ENCODE results near the gene SSNA1. TPM values are rescaled to one million over a fixed set of nuclear protein-coding genes. Genes with fewer than 3 reads are reported as not detected.
A peak's percentile ranks its signal among the peaks of the same experiment; 100 is the strongest.

SSNA1 gene
- total RNA-seq, 4 donors from 2014 or later: 93.5 to 104 (median 99.8) TPM

- peak; percentile 85 for TF ChIP-seq POLR2A (IDR thresholded peaks at IDR 0.05)
- TF ChIP-seq EP300 (IDR thresholded peaks at IDR 0.05; ENCODE audit: low read depth): no peak
- peak; percentile 88 to 97 (median 96) for TF ChIP-seq POLR2AphosphoS5 (IDR thresholded peaks at IDR 0.05)
- TF ChIP-seq CTCF (IDR thresholded peaks at IDR 0.05): no peak
- Histone ChIP-seq H3K4me1 (peaks cover 32 to 51% (median 42%) of the 10 kb centered on the region in 4 donors), H3K9me3 (no peaks in the 10 kb centered on the region), H3K36me3 (no peaks in the 10 kb centered on the region), H3K27me3 (no peaks in the 10 kb centered on the region), H3K4me3 (peak within 1 kb of the TSS; percentile 62 to 98 (median 95)), H3K27ac (peak within 1 kb of the TSS; percentile 84 to 93 (median 90))
- in situ Hi-C loops (cut with MboI; ENCODE audit: low pct_ligation_motif_present in 1 of 4, low pct_unique_long_range_greater_than_20kb in 1 of 4, low sequenced_read_pairs in 3 of 4): loop anchor here in 1 of 4 donors (25.0 kb wide), 1 partner anchor 93 kb away; the partner anchor contains the start of gene DPP7
- WGBS, 2 donors (ENCODE audit: low coverage in 1 of 2): 1% methylated on average over 65 of the region's 98 CpGs; no CpG with 5 or more reads in 1 of the 2 donors
- intact Hi-C loops (cut with DNase I; ENCODE audit: low total_unique reads): no loop called here
- DNase-seq: peak; percentile 94
Observed at GRCh38 chr9:137205126-137206069, 16.9 kb downstream of the SSNA1 start, which contains the start of the genes NDOR1 and TMEM203. Gene NDOR1, plus strand, starts transcription at chr9:137205700. Its CDS starts 78 bp downstream, at chr9:137205778. Gene TMEM203, minus strand, starts transcription at chr9:137205648. Its CDS starts 234 bp downstream, at chr9:137205414.

- Histone ChIP-seq H3K4me1 (peaks cover 26 to 45% (median 35%) of the 10 kb centered on the region in 4 donors), H3K27ac (no peak overlapping the region), H3K4me3 (peak overlapping the region in 1 of 4 donors; percentile 92), H3K27me3 (no peaks in the 10 kb centered on the region), H3K36me3 (no peaks in the 10 kb centered on the region), H3K9me3 (no peaks in the 10 kb centered on the region)
- no peak for TF ChIP-seq EP300 (IDR thresholded peaks at IDR 0.05; ENCODE audit: low read depth)
- no peak for TF ChIP-seq POLR2A (IDR thresholded peaks at IDR 0.05)
- TF ChIP-seq CTCF (IDR thresholded peaks at IDR 0.05): no peak
- TF ChIP-seq POLR2AphosphoS5 (IDR thresholded peaks at IDR 0.05): no peak
- no peak for DNase-seq
- intact Hi-C loops (cut with DNase I; ENCODE audit: low total_unique reads) (no loop called here), in situ Hi-C loops (cut with MboI; ENCODE audit: low pct_ligation_motif_present in 1 of 4, low pct_unique_long_range_greater_than_20kb in 1 of 4, low sequenced_read_pairs in 3 of 4) (loop anchor here in 1 of 4 donors (25.0 kb wide), 1 partner anchor 94 kb away; the partner anchor contains the start of gene DPP7)
- WGBS, 2 donors (ENCODE audit: low coverage in 1 of 2): 60 to 74% methylated on average over 4 to 7 of the region's 7 CpGs
Observed at GRCh38 chr9:137206602-137207001, 18.1 kb downstream of the SSNA1 start.

GRCh38 chr9:137211532-137211931, 23.1 kb downstream of the SSNA1 start:
- H3K27me3 ChIP-seq: no peaks in the 10 kb centered on the region
- intact Hi-C loops (cut with DNase I; ENCODE audit: low total_unique reads): no loop called here
- TF ChIP-seq CTCF (IDR thresholded peaks at IDR 0.05): no peak
- TF ChIP-seq POLR2A (IDR thresholded peaks at IDR 0.05): no peak
- TF ChIP-seq EP300 (IDR thresholded peaks at IDR 0.05; ENCODE audit: low read depth): no peak
- TF ChIP-seq POLR2AphosphoS5 (IDR thresholded peaks at IDR 0.05): no peak
- H3K4me3 ChIP-seq: no peak overlapping the region
- no peak for DNase-seq
- H3K36me3 ChIP-seq: no peaks in the 10 kb centered on the region
- 82% methylated on average over 13 of the region's 13 CpGs; no CpG with 5 or more reads in 1 of the 2 donors for WGBS, 2 donors (ENCODE audit: low coverage in 1 of 2)
- H3K9me3 ChIP-seq: no peaks in the 10 kb centered on the region
- H3K4me1 ChIP-seq: peaks cover 3 to 6% (median 4%) of the 10 kb centered on the region in 4 donors
- in situ Hi-C loops (cut with MboI; ENCODE audit: low pct_ligation_motif_present in 1 of 4, low pct_unique_long_range_greater_than_20kb in 1 of 4, low sequenced_read_pairs in 3 of 4): loop anchor here in 1 of 4 donors (25.0 kb wide), 1 partner anchor 99 kb away; the partner anchor contains the start of gene DPP7
- no peak overlapping the region for H3K27ac ChIP-seq

- intact Hi-C loops (cut with DNase I; ENCODE audit: low total_unique reads) (no loop called here), in situ Hi-C loops (cut with MboI; ENCODE audit: low pct_ligation_motif_present in 1 of 4, low pct_unique_long_range_greater_than_20kb in 1 of 4, low sequenced_read_pairs in 3 of 4) (loop anchor here in 1 of 4 donors (25.0 kb wide), 1 partner anchor 100 kb away; the partner anchor contains the start of gene DPP7)
- H3K4me3 ChIP-seq: no peak overlapping the region
- no peak overlapping the region for H3K27ac ChIP-seq
- H3K9me3 ChIP-seq: no peaks in the 10 kb centered on the region
- peaks cover 0 to 10% (median 8%) of the 10 kb centered on the region in 4 donors for H3K4me1 ChIP-seq
- H3K36me3 ChIP-seq: no peaks in the 10 kb centered on the region
- WGBS, 2 donors (ENCODE audit: low coverage in 1 of 2): 75% methylated on average over 21 of the region's 21 CpGs; no CpG with 5 or more reads in 1 of the 2 donors
- no peak for TF ChIP-seq POLR2AphosphoS5 (IDR thresholded peaks at IDR 0.05)
- TF ChIP-seq POLR2A (IDR thresholded peaks at IDR 0.05): no peak
- no peak for TF ChIP-seq CTCF (IDR thresholded peaks at IDR 0.05)
- no peak for TF ChIP-seq EP300 (IDR thresholded peaks at IDR 0.05; ENCODE audit: low read depth)
- H3K27me3 ChIP-seq: no peaks in the 10 kb centered on the region
- no peak for DNase-seq
Observed at GRCh38 chr9:137212520-137212919, 24.0 kb downstream of the SSNA1 start.
